Fibroblast of pulmonary artery (primary cell): ENCODE data around the gene SAT2.
A peak's percentile ranks its signal among the peaks of the same experiment; 100 is the strongest.

ENCODE experiments used
- DNase-seq: peaks from one replicate; pipeline ENCODE4 v3.0.0-alpha.2; 2010; ENCODE audit warnings: low read depth
- H3K4me3 ChIP-seq: replicated peaks from 2 replicates; pipeline ENCODE4 v1.5.1; 2011; ENCODE audit warnings: low read depth, mild to moderate bottlenecking, control low read depth, low read length, moderate library complexity
- CTCF ChIP-seq: IDR thresholded peaks from 2 replicates; pipeline ENCODE4 v1.5.1; 2011; ENCODE audit warnings: mild to moderate bottlenecking, control low read depth, low read length, inconsistent platforms; ENCODE audit errors: missing control alignments

Gene SAT2

GRCh38 chr17:7592422-7593021 lies 35.1 kb downstream of the SAT2 start:
- TF ChIP-seq CTCF, result no peak
- no peak for DNase-seq
- H3K4me3 ChIP-seq, result no peak overlapping the region

- no peak for TF ChIP-seq CTCF
- no peak overlapping the region for H3K4me3 ChIP-seq
- DNase-seq, result no peak
Observed at GRCh38 chr17:7591596-7591995, 36.0 kb downstream of the SAT2 start.

- H3K4me3 ChIP-seq, result no peak overlapping the region
- TF ChIP-seq CTCF, result no peak
- peak; percentile 44 for DNase-seq
Observed at GRCh38 chr17:7590743-7591142, 36.9 kb downstream of the SAT2 start.

GRCh38 chr17:7589891-7590691 lies 37.5 kb downstream of the SAT2 start, which contains the start of gene SOX15:
SOX15 (minus strand) TSS chr17:7590094; CDS start chr17:7589676, 418 bp downstream.
- no peak for TF ChIP-seq CTCF
- no peak within 1 kb of the TSS for H3K4me3 ChIP-seq
- DNase-seq, result no peak

DNA sequence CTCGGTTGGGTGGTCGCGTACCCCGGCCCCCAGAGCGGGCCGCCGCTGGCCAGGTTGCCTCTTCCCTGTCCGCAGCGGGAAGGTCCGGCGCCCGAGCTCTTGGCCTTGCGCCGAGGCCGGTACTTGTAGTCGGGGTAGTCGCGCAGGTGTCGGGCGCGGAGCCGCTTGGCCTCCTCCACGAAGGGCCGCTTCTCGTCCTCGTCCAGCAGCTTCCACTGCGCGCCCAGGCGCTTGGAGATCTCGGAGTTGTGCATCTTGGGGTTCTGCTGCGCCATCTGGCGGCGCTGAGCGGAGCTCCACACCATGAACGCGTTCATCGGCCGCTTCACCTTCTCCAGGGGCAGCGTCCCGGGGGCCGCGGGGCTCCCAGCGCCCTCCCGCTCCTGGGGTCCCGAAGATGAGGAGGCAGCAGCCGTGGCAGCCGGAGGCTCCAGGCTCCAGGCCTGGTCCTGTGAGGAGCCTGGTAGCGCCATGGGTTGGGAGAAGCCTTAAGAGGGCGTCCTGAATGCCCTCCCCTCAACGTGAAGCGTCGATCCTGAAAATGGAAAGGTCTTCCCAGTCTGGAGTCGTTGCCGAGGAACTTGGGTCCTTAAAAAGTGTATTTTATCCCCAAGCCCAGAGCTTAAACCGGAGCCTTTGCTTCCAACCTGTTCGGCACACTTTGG lies 38.3 kb downstream of the SAT2 start:
- H3K4me3 ChIP-seq, result no peak overlapping the region
- TF ChIP-seq CTCF, result peak; percentile 77
- peak; percentile 88 for DNase-seq

GRCh38 chr17:7588553-7589203 lies 38.9 kb downstream of the SAT2 start:
- no peak for DNase-seq
- H3K4me3 ChIP-seq, result no peak overlapping the region
- TF ChIP-seq CTCF, result no peak
